ENCODE data around the gene CTNNA2.
A peak's percentile ranks its signal among the peaks of the same experiment; 100 is the strongest.

- no peak for TF ChIP-seq CTCF (IDR thresholded peaks at IDR 0.05)
- TF ChIP-seq EZH2phosphoT487 (IDR thresholded peaks at IDR 0.05), result peak; percentile 70
Observed at GRCh38 chr2:80302314-80303005, 789.6 kb downstream of the CTNNA2 start.

All from neural progenitor cell (in vitro differentiated cells).